HFFc6 (cell line): ENCODE measurements around the gene STRN. TPM values are rescaled to one million over a fixed set of nuclear protein-coding genes. Genes with fewer than 3 reads are reported as not detected.

Source experiments
- DNase-seq: peaks from one replicate; pipeline ENCODE4 v3.0.0-alpha.2; 2018
- H3K27ac Mint-ChIP-seq: 2 replicates; pipeline ENCODE4 v1.8.0; 2020; ENCODE audit warnings: mild to moderate bottlenecking, mixed read lengths
- H3K27me3 Mint-ChIP-seq: 2 replicates; pipeline ENCODE4 v1.8.0; 2021; ENCODE audit warnings: mild to moderate bottlenecking, moderate library complexity, mixed read lengths; ENCODE audit not compliant: insufficient read depth
- H3K36me3 Mint-ChIP-seq: 2 replicates; pipeline ENCODE4 v1.8.0; 2021; ENCODE audit warnings: low read depth, mixed read lengths
- H3K4me1 Mint-ChIP-seq: 2 replicates; pipeline ENCODE4 v1.8.0; 2020; ENCODE audit warnings: low read depth, mixed read lengths
- H3K4me3 Mint-ChIP-seq: 2 replicates; pipeline ENCODE4 v1.8.0; 2020; ENCODE audit warnings: mild to moderate bottlenecking, moderate library complexity, mixed read lengths
- H3K9me3 Mint-ChIP-seq: 2 replicates; pipeline ENCODE4 v1.8.0; 2020; ENCODE audit warnings: mild to moderate bottlenecking, mixed read lengths
- CTCF ChIP-seq: fragments of 200-600 bp; sonication (generic); IDR thresholded peaks from 2 replicates; pipeline ENCODE4 v1.5.0; 2021; ENCODE audit warnings: antibody characterized with exemption, mild to moderate bottlenecking
- total RNA-seq, 6 experiments: library from RNA; stranded (reverse); fragmentation: NEBNext Ultra II Directional; extraction: Animal tissue kit (Norgen Biotek cat#: 25700); gene quantifications; 2 replicates in 1 of 6; 3 replicates in 5 of 6; pipeline ENCODE4 v1.2.3, GENCODE V29; 2021

The STRN gene
- total RNA-seq, 6 experiments from 2014 or later = 15.4 to 22.4 (median 20.0) TPM

GRCh38 chr2:36858551-36859365 lies 107.6 kb downstream of the STRN start:
- Mint-ChIP-seq H3K4me1 (peaks cover 14% of the 10 kb centered on the region; the same call in 1 of the 2 replicates), H3K27me3 (no peaks in the 10 kb centered on the region), H3K27ac (no peak overlapping the region), H3K36me3 (peaks cover 21% of the 10 kb centered on the region), H3K9me3 (peaks cover 4% of the 10 kb centered on the region; the same call in 1 of the 2 replicates), H3K4me3 (no peak overlapping the region)
- no peak for TF ChIP-seq CTCF
- DNase-seq = no peak

DNA sequence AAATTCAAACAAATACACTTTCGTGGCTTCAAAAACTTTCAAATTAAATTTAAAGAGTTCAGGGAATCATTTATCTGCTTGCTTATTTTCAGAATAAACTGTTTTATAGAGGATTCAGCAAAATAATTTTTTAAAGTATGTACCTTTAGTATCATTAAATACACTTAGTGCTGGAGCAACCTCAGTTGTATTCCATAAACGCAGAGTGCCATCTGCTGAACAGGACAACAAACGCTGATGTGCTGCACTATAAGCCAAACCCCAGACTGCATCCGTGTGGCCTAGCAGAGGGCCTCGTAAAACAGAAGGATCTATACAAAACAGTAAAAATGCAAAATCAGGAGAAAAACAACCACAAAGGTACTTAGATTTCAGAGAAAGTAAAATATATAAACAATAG lies 108.6 kb downstream of the STRN start:
- Mint-ChIP-seq H3K4me3 (no peak overlapping the region), H3K4me1 (peaks cover 14% of the 10 kb centered on the region; the same call in 1 of the 2 replicates), H3K27me3 (no peaks in the 10 kb centered on the region), H3K27ac (no peak overlapping the region), H3K9me3 (no peaks in the 10 kb centered on the region), H3K36me3 (peaks cover 10% of the 10 kb centered on the region)
- DNase-seq = no peak
- TF ChIP-seq CTCF = no peak

DNA sequence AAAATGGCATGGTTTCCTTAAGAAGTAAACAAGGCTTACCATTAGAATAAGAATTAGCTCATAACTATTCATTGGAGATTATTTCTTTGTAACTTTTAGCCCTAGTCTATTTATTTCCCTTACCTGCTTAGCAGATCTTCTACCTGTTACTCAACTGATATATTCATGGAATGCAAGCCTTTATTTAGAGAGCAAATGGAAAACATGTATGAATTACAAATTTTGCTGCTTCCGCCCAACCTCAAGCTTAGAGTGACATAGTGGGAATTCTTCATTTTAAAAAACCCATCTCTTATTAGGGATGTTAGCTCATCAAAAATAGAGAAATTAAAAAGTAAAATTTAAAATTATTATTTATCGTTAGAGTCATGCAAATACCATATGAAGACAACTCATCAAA lies 110.9 kb downstream of the STRN start:
- Mint-ChIP-seq H3K4me3 (no peak overlapping the region), H3K9me3 (no peaks in the 10 kb centered on the region), H3K36me3 (peaks cover 12% of the 10 kb centered on the region), H3K27me3 (no peaks in the 10 kb centered on the region), H3K4me1 (peaks cover 14% of the 10 kb centered on the region; the same call in 1 of the 2 replicates), H3K27ac (no peak overlapping the region)
- no peak for DNase-seq
- TF ChIP-seq CTCF = no peak

GRCh38 chr2:36854241-36854640 lies 112.1 kb downstream of the STRN start:
- no peak overlapping the region for H3K4me3 Mint-ChIP-seq
- TF ChIP-seq CTCF = no peak
- peaks cover 9% of the 10 kb centered on the region; the same call in 1 of the 2 replicates for H3K4me1 Mint-ChIP-seq
- no peaks in the 10 kb centered on the region for H3K27me3 Mint-ChIP-seq
- peaks cover 24% of the 10 kb centered on the region for H3K36me3 Mint-ChIP-seq
- no peaks in the 10 kb centered on the region for H3K9me3 Mint-ChIP-seq
- no peak for DNase-seq
- H3K27ac Mint-ChIP-seq = no peak overlapping the region

DNA sequence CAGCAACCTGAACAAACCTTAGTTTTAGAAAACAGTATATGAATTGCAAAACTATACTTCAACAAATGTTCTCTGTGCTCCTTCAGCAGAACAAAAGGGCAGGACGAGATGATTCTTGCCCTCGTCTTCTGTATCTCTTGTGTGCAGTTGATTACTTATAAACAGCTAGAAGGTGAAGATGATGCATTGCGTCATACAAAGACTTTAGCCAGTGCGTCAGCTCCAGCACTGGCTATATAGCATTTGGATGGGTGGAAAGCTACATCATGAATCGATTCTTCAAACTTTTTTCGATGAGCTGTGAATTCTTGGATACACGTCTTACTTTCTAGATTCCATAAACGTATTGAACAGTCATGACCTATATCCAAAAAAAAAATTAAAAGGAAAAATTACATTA lies 117.1 kb downstream of the STRN start:
- no peak overlapping the region for H3K27ac Mint-ChIP-seq
- DNase-seq = no peak
- no peaks in the 10 kb centered on the region for H3K4me1 Mint-ChIP-seq
- no peak for TF ChIP-seq CTCF
- H3K4me3 Mint-ChIP-seq = no peak overlapping the region
- H3K9me3 Mint-ChIP-seq = no peaks in the 10 kb centered on the region
- no peaks in the 10 kb centered on the region for H3K27me3 Mint-ChIP-seq
- peaks cover 27% of the 10 kb centered on the region for H3K36me3 Mint-ChIP-seq
